HG02885 (cell line): Measurements from ENCODE around the gene GFOD2.
"Not testable (repeated sequence)": the region's sequence is repeated elsewhere in the genome, so short reads cannot be mapped to it uniquely, and the experiment has no call there.

ENCODE experiments used
- ATAC-seq: cut with Tn5 transposase; IDR thresholded peaks from one replicate; pipeline ENCODE4 v1.9.1; 2021; ENCODE audit warnings: mild to moderate bottlenecking; ENCODE audit not compliant: unreplicated experiment, poor library complexity

Gene GFOD2, protein sequence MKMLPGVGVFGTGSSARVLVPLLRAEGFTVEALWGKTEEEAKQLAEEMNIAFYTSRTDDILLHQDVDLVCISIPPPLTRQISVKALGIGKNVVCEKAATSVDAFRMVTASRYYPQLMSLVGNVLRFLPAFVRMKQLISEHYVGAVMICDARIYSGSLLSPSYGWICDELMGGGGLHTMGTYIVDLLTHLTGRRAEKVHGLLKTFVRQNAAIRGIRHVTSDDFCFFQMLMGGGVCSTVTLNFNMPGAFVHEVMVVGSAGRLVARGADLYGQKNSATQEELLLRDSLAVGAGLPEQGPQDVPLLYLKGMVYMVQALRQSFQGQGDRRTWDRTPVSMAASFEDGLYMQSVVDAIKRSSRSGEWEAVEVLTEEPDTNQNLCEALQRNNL

DNA sequence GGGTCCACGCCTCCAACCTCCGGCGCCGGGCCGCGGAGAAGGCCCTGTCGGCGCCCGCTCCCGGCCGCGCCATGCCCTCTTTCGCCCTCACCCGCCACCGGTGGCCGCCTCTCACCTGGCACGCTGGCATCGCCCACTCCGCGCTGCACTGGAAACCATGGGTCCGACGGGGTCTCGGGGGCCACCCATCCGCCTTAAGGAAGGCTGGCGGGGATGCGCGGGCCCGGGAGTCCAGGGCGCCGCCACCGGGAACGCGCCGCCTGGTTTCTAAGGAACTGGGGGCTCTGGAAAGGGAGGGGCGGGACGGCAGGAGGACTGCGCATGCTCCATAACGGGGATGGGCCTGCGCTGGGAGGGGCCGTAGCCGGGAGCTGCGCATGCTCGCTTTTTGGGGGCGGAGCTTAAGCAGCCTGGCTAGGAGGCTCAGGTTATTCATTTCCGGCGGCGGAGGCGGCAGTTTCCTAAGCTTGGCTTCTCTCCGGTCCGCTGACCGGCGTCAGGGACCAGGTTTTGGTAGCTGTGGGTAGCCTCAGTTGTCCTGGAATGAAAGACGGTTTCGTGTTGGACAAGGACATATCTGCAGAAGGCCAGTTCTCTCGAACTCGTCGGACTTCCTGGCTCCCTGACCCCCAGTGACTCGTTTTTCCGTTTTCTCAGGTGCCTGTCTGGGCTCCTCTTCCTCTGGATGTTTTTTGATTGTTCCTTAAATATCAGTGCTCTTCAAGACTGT is at the start of gene GFOD2:
Gene GFOD2 (minus strand): TSS at position 269 of the 730 bp plus-strand sequence. CDS start 33,601 bp downstream, outside the sequence.
- ATAC-seq, result peak; percentile 90

DNA sequence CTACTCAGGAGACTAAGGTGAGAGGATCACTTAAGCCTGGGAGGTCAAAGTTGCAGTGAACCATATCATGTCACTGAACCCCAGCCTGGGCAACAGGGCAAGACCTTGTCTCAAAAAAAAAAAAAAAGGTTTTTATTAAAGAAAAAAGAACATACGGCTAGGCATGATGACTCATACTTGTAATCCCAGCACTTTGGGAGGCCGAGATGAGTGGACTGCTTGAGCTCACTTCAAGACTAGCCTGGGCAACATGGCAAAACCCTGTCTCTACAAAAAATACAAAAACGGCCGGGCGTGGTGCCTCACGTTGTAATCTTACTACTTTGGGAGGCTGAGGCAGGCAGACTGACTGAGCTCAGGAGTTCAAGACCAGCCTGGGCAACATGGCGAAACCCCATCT is 48.8 kb upstream of the GFOD2 start:
- ATAC-seq, result no peak

DNA sequence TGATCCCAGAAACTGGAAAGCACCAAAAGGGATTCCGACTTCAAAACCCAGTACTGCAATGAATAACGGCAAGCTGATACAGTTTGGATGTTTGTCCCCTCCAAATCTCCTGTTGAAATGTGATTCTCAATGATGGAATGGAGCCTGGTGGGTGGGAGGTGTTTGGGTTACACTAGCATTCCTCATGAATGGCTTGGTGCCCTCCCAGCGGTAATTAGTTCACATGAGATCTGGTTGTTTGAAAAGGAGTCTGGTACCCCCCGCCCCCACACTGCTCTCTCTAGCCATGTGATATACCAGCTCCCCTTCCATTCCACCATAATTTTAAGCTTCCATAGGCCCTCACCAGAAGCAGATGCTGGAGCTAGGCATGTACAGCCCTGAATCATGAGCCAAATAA is 47.2 kb upstream of the GFOD2 start:
- no peak for ATAC-seq

DNA sequence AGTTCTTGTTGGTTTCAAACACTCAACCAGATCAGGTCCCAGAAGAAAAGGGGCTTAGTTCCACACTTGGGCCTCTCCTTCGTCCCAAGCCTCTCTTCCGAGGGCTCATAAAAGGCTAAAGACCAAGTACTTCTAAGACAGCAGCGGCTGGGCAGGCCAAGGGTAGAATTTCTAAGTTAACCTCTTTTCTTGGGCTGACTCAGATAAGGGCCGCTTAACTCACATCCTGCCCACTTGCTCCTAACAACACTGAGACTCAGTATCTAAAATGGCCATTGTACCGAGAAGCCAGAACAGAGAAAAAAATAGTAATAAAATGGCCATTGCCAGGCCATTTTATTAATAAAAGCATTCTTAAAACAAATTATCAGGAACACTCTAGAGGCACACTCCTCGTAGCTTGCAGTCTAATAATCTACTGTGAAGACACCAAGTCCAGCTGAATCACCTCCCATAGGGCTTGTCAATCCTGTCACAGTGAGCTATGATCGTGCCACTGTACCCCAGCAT is 45.1 kb upstream of the GFOD2 start:
- no peak for ATAC-seq

DNA sequence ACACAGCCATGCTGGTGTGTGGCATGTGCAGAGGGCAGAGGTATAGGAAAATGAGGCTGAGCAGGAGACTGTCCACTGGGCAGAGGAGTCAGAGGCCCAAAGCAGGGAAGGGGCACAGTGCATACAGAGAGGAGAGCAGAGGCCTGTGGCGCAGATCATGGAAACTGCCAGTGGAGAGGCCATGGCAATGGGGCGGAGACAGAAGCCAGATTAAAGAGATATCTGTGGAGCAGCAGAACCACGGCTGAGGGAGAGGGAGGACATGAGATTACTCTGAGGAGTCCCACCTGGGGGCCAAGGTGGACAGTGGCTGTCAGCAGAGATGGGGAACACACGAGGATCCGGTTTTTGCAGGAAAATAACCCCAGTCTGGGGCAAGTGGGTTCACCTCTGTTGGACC is 44.0 kb upstream of the GFOD2 start:
- ATAC-seq, result no peak

DNA sequence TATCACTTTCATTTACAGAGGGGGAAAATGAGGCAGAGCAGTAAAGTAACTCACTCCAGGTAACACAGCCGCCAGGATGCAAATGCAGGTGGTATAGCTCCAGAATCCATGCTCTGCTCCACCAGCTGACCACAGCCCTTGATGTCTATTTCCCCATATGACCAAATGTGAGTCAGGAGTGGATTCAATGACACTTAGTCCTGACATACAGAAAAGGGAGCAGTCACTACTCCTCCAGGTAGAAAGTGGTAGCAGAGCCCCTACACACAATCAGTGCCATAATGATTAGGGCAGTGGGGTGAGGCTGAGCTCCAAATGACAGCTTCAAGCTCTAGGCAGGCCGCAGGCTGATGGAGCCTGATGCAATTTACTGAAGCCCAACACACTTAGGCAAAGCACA is 43.3 kb upstream of the GFOD2 start:
- no peak for ATAC-seq

DNA sequence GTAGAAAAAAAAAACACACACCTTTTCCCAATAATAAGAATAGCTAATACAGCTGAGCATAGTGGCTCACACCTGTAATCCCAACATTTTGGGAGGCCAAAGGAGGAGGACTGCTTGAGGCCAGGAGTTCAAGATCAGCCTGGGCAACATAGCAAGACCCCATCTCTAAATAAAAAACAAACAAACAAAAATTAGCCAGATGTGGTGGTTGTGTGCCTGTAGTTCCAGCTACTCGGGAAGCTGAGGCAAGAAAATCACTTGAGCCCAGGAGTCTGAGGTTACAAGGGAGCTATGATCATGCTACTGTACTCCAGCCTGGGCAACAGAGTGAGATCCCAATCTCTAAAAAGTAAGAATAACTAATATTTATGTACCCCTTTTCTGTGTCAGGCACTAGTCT is 42.8 kb upstream of the GFOD2 start:
- ATAC-seq, result no peak

DNA sequence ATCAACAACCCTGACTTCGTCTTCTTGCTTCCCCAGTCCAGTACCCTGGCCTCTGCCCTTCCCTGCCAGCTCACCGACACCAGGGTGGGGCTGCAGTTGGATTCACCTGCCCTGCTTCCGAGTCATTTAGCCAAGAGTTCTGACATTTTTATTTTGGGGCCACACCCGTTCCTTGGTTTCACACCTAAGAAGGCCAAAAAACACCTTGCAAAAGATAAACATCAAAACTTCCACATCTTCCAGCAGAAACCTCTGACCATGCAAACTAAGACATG is 41.8 kb upstream of the GFOD2 start:
- no peak for ATAC-seq

DNA sequence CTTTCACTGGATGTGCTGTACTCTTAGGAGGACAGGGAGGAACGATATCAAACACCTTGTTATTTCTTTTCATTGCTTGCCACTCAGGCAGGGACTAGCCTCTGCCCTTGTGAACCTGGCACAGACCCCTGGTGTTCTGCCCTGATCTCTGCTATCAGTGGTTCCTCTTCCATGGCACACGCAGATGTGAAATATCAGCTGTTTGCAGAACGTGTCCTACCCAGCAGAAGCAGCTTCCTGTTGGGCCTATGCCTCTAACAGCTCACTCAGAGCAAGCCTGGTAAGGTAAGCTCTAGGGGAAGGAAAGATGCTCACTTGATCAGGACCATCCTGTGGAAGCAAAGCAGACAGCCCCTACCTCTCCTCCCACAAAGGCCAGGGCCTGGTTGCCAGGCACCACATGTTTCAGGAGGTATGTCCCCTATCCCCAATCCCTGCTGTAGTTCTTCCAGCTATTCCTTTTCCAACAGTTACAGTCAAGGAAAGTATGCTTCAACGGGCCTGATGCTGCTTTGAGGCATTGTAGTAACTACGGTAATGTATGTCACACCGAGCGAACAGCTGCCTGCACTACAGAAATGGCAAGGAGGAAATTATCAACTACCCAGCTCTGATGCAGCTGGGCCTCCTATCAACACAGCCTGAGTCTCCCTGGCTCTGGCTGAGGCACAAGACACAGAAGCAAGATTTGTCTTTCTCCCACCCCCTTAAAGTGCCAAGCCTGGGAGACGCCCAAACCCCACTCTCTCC is 41.3 kb upstream of the GFOD2 start:
- no peak for ATAC-seq

DNA sequence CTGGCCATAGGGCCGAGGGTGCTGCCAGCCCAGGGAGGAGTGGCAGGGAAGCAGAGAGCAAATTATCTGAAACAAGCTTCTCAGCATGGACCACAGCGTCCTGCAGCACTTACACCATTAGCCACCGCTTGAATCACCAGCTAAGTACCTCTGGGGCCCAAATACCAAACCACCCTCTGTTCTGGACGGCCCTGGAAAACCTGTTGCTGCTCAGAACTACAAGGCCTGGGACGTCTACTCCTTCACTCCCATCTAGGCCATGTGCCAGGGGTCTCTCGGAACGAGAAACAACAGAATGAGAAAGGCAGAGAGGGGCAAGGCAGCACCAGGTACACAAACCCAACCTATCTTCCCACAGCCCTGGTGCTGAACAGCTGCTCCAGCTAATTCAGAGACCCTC is 39.9 kb upstream of the GFOD2 start:
- ATAC-seq, result no peak

DNA sequence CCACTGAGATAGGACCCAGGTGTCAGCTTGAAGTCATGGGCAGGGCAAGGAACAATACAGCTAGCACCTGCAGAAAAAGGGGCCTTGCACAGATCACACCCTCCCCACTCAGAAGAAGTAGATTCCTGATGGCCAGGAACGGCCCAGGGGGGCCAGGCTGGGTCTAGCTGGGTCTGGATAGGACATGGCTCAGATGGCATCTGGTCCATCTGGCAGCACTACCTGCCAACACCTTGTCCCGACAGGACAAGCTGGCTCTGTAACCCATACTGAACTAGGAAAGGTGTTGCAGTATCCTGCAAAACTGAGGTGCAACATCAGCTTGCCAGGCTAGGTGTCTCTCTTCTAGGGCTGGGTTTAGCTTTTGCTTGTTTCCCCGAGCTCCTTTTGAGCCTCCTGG is 38.9 kb upstream of the GFOD2 start:
- ATAC-seq, result no peak

DNA sequence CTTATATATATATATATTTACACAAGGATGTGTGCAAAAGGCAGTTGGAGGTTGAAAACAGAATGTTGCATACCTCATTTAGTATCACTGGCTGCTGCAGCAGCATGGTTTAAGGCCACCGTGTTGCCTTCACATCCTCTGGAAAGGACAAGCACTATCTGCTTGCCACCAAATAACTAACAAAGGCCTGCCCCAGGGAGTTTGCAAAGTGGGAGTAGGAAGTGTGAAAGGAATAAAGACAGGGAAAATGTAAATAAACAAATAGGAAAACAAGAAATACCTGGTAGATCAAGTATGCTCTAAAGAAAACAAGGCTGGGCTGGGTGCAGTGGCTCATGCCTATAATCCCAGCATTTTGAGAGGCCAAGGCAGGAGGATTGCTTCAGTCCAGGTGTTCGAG is 33.5 kb upstream of the GFOD2 start:
- ATAC-seq, result no peak

DNA sequence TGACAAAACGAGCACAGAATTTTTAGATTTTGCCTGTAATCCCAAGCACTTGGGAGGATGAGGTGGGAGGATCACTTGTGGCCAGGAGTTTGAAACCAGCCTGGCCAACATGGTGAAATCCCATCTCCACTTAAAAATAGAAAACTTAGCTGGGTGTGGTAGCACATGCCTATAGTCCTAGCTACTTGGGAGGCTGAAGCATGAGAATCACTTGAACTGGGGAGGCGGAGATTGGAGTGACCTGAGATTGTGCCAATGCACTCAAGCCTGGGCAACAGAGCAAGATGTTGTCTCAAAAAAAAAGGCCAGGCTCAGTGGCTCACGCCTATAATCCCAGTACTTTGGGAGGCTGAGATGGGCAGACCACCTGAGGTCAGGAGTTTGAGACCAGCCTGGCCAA is 32.2 kb upstream of the GFOD2 start:
- ATAC-seq, result not testable (repeated sequence)

DNA sequence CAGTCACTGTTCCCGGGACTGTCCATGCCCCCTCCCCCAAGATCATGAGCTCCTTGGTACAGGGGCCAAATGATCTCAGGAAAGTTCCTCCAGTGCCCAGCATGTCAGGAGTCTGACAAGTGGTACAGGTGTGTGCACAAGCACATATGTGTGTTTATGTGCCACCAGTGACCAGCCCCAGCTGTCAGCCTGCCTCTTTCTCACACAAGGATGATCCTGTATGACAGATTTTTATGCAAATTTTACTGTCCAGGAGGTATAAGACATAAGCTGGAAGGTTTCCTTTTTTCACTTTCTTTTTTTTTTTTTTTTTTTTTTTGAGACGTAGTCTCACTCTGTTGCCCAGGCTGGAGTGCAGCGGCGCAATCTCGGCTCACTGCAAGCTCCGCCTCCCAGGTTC is 31.4 kb upstream of the GFOD2 start:
- no peak for ATAC-seq

DNA sequence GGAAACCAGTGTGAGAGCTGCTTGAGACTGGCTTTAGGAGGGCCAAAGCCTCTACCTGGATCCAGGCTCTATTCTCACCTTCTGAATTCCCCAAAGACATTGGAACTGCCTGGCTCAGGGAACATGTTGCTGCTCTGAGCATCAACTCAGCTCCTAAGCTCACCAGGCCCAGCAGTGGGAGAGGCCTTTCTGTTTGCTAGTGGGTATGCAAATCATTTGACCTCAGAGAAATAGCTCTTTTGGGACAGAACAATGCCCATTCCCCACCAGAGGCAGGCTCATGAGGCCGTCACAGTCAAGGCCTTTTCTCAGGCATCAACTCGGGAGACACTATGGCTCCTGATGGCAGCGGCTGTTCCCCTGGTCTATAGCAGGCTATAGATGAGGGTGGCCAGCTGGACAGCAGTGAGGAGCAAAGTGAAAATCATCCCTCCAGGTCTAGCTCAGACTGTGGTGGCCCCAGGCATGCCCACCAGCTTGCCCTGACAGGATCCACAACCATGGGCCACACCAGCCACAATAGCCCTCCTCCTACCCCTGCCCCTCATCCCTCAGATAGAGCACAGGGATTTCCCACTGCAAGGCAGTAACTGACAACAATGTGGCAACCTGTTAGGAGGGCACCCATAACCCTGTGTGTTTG is 30.4 kb upstream of the GFOD2 start:
- ATAC-seq, result no peak

DNA sequence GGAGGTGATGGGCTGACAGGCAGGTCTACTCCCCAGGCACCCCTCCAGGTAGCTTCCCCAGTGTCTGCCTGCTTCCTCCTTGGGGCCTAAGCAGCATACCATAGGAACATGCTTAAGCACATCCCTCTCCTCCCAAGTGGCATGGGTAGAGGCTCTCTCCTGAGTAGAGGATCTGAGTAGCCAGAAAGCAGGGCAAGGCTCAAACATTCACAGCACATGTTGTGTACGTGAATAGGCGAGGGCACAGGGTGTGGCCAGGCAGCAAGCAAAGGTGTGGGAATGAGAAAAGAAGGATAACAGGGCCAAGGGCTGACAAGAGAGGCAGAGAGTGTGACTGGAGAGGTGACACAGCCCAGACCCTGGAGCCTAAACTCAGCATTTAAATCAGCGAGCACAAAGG is 29.7 kb upstream of the GFOD2 start:
- ATAC-seq, result no peak

DNA sequence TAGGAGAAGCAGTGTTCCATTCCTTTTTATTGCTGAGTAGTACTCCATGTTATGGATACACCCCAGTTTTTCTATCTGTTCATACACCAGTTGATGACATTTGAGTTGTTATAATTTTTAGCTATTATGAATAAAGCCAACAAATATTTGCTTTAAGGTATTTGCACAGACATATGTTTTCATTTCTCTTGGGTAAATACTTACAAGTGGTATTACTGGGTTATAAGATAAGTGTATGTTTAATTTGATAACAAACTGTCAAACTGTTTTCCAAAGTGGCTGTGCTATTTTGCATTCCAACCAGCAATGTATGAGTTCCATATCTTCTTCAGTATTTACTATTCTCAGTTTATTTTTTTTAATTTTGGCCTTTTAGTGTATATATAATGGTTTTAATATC is 27.7 kb upstream of the GFOD2 start:
- ATAC-seq, result no peak

DNA sequence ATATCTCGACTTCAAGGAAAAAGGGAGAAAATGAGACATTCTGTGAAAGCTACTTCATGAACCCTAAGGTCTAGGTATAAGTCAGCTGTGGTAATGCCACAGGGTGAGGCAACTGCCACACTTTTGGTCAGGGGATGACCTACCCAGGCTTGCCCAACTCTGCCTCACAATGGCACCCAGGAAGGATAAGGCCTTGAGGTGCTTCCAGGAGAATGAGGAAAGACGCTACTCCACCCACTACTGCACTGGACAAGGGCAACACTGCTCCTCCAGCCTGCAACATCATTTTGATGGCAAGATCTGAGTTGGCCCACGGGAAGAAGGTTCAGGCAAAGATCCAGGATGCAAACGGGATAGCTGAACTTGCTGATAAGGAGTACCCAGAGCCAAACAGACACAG is 22.0 kb upstream of the GFOD2 start:
- ATAC-seq, result no peak

DNA sequence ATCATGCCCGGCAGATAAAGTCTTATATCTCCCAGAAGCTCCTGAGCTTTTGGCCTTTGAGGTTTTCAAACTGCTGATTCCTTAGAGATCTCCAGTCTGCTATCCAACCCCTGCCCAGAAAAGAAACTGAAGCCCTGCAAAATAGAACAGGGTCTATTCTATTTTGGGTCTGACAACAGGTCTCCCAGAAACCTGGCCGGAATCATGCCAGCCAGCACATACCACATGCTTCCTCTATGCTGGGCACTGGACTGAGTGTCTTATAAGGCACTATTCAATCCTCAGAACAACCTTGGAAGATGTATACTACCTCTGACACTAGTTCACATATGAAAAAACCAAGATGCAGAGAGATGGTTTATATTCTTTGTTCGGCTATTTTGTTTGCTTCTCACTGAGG is 21.3 kb upstream of the GFOD2 start:
- no peak for ATAC-seq

DNA sequence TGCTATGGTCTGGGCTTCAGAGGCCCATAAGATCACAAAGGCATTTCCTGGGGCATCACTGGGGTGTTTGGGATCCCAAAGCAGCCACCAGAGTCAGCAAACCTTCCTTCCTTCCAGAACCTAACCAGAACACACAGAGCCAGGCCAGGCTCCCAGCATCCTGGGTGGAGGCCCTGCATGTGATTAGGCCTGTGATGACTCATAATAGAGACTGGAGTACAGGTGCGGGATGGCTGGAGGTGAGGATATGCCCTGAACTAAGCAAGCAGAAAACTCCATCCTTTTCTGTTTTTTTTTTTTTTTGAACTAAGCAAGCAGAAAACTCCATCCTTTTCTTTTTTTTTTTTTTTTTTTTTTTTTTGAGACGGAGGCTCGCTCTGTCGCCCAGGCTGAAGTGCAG is 17.7 kb upstream of the GFOD2 start:
- no peak for ATAC-seq

DNA sequence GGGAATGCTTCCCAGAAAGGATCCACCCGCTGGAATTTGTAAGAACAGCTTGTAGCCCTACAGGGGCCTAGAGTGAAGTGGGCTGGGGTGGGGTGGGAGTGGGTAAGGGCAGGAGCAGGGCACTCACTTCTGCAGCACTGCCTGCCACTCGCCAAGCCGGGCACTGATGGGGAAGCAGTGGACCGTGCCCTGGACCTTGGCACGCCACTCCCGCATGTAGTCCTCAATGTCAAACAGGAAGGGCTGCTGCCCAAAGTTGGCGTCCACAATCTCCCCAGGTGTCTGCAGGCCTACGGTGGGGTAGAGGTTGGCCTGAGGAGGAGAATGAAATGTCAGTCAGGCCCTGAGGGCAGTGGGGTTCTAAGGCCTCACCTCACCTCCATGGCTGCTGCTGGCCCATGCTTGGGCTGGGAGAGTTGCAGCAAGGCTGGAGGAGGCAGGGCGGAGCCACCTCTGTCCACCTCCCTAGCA is 15.7 kb upstream of the GFOD2 start:
- ATAC-seq, result no peak
